Smooth muscle cell (in vitro differentiated cells): ENCODE measurements around the gene SLC35E2B. TPM values are rescaled to one million over a fixed set of nuclear protein-coding genes. Genes with fewer than 3 reads are reported as not detected.
"Not testable (repeated sequence)": the region's sequence is repeated elsewhere in the genome, so short reads cannot be mapped to it uniquely, and the experiment has no call there.

Experiments used
- DNase-seq: peaks from one replicate; lab custom pipeline; 2025; ENCODE audit not compliant: unreplicated experiment; lab: John Stamatoyannopoulos, UW
- H2AFZ ChIP-seq: fragments of 200-600 bp; sonication (generic); 2 replicates; pipeline ENCODE4 v1.6.0; 2016; ENCODE audit warnings: antibody characterized with exemption, low read depth, mild to moderate bottlenecking
- H3F3A ChIP-seq: fragments of 200-600 bp; sonication (generic); 2 replicates; pipeline ENCODE4 v1.6.0; 2017; ENCODE audit warnings: antibody characterized with exemption, low read depth
- H3K27ac ChIP-seq: fragments of 200-600 bp; sonication (generic); 2 replicates; pipeline ENCODE4 v1.5.1; 2016; ENCODE audit warnings: low read depth, mild to moderate bottlenecking
- H3K27me3 ChIP-seq: fragments of 200-600 bp; sonication (generic); 2 replicates; pipeline ENCODE4 v1.6.1; 2016; ENCODE audit warnings: low read depth, mild to moderate bottlenecking
- H3K36me3 ChIP-seq: fragments of 200-600 bp; sonication (generic); 2 replicates; pipeline ENCODE4 v1.5.1; 2016; ENCODE audit warnings: low read depth
- H3K4me1 ChIP-seq: fragments of 200-600 bp; sonication (generic); 2 replicates; pipeline ENCODE4 v1.5.1; 2016; ENCODE audit warnings: low read depth
- H3K4me2 ChIP-seq: fragments of 200-600 bp; sonication (generic); 2 replicates; pipeline ENCODE4 v1.6.0; 2016; ENCODE audit warnings: mild to moderate bottlenecking
- H3K4me3 ChIP-seq: fragments of 200-600 bp; sonication (generic); 2 replicates; pipeline ENCODE4 v1.5.1; 2016; ENCODE audit warnings: mild to moderate bottlenecking
- H3K79me2 ChIP-seq: fragments of 200-600 bp; sonication (generic); 2 replicates; pipeline ENCODE4 v1.6.0; 2016; ENCODE audit warnings: low read depth, mild to moderate bottlenecking
- H3K9ac ChIP-seq: fragments of 200-600 bp; sonication (generic); 2 replicates; pipeline ENCODE4 v1.6.0; 2016; ENCODE audit warnings: low read depth
- H3K9me3 ChIP-seq: fragments of 200-600 bp; sonication (generic); replicated peaks from 2 replicates; pipeline ENCODE4 v1.5.1; 2016; ENCODE audit warnings: low read depth
- H4K20me1 ChIP-seq: fragments of 200-600 bp; sonication (generic); 2 replicates; pipeline ENCODE4 v1.6.0; 2016; ENCODE audit warnings: low read depth
- WGBS: methylation state at CpG from one replicate; pipeline ENCODE4 v1.1.7; 2016; ENCODE audit warnings: low lambda C conversion rate; 5-methylcytosine and 5-hydroxymethylcytosine counted together
- polyA plus RNA-seq: library from polyadenylated mRNA; unstranded; fragments of >200 nt; fragmentation: Nextera tagmentation; extraction: Ambion mirVana; gene quantifications from 2 replicates; pipeline ENCODE4 v1.2.1, GENCODE V29; 2016
- total RNA-seq: library from RNA; depleted of rRNA; stranded (reverse); fragments of >200 nt; gene quantifications from 2 replicates; pipeline ENCODE4 v1.2.3, GENCODE V29; 2014
- TF ChIP-seq, protein P1 (sequence below): fragments of 200-600 bp; sonication (generic); IDR thresholded peaks from 2 replicates; pipeline ENCODE4 v1.5.1; 2017; ENCODE audit warnings: borderline replicate concordance, mild to moderate bottlenecking, antibody characterized with exemption; ENCODE audit not compliant: insufficient read depth, poor library complexity, severe bottlenecking

Gene SLC35E2B
- total and polyA plus RNA-seq, 2 experiments from 2014 or later, result 19.7 to 24.2 TPM

DNA sequence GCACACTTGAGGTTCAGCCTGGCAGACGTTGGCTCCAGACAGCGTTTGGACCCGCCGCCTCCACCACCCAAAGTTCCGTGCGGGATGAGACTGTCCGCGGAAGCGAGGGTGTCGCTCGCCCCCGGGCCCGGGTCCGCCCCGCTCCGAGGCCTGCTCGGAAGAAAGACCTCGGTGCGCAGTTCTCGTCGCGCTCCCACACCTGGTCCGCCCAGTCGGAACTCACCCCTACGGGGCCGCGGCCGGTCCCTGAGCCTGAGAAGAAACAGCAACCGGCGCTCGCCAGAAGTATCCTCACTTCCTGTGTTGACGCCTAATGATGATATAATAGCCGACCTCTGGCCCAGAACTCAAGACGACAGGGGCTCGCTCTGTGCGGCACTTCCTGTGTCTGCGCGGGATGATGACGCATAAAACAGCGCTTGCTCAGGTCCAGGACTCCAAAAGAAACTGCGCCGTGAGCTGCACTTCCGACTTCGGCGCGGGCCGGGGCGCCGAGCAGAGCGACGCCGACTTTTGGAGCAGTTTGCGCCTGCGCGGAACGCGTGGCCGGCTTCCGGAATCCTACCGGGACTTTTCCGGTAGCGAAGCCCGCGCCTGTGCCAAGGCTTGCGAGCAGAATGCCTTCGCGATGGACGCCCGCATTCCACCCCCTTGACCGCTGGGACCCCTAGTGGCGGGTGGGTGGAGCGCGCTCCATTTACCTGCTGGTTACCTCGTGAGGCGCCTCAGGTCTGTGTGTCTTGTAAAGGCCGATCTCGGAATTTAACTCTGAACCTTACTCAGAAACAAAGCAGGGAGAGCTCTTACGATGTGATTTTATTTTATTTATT, 31.7 kb upstream of the SLC35E2B start, which contains the start of gene CDK11A:
Gene CDK11A (minus strand): TSS at position 323 of the 830 bp plus-strand sequence. CDS start 1,539 bp downstream, outside the sequence.
- not testable (repeated sequence) for H3F3A ChIP-seq, H4K20me1 ChIP-seq, H3K4me1 ChIP-seq, H3K36me3 ChIP-seq, H3K79me2 ChIP-seq, H3K27me3 ChIP-seq, H3K9me3 ChIP-seq
- H3K27ac ChIP-seq, result peak within 1 kb of the TSS; percentile 92
- H2AFZ ChIP-seq, result peak within 1 kb of the TSS; percentile 61
- peak within 1 kb of the TSS; percentile 74 for H3K4me2 ChIP-seq
- TF ChIP-seq, protein P1, sequence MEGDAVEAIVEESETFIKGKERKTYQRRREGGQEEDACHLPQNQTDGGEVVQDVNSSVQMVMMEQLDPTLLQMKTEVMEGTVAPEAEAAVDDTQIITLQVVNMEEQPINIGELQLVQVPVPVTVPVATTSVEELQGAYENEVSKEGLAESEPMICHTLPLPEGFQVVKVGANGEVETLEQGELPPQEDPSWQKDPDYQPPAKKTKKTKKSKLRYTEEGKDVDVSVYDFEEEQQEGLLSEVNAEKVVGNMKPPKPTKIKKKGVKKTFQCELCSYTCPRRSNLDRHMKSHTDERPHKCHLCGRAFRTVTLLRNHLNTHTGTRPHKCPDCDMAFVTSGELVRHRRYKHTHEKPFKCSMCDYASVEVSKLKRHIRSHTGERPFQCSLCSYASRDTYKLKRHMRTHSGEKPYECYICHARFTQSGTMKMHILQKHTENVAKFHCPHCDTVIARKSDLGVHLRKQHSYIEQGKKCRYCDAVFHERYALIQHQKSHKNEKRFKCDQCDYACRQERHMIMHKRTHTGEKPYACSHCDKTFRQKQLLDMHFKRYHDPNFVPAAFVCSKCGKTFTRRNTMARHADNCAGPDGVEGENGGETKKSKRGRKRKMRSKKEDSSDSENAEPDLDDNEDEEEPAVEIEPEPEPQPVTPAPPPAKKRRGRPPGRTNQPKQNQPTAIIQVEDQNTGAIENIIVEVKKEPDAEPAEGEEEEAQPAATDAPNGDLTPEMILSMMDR, result peak; percentile 26
- peak within 1 kb of the TSS; percentile 66 for H3K4me3 ChIP-seq
- peak within 1 kb of the TSS; percentile 82 for H3K9ac ChIP-seq
- under 1% methylated on average over 50 of the region's 78 CpGs for WGBS
- DNase-seq, result peak; percentile 77

DNA sequence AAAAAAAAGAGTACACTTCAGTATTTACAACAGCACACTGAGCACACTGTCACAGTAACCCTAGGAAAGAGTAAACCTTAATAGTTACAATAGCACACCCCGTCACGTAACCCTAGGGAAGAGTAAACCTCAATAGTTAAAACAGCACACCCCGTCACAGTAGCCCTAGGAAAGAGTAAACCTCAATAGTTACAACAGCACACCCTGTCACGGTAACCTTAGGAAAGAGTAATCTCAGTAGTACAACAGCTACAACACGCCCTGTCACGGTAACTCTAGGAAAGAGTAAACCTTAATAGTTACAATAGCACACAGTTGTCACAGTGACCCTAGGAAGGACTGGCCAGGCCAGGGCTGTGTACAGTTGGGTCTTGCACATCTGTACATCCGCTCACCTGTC, 28.6 kb upstream of the SLC35E2B start:
- H3K9me3 ChIP-seq, result no peaks in the 10 kb centered on the region
- no peaks in the 10 kb centered on the region for H4K20me1 ChIP-seq
- H3K4me2 ChIP-seq, result no peak overlapping the region
- no peak overlapping the region for H3K4me3 ChIP-seq
- DNase-seq, result no peak
- no peaks in the 10 kb centered on the region for H3K4me1 ChIP-seq
- peaks cover 1% of the 10 kb centered on the region for H3F3A ChIP-seq
- 86% methylated on average over 7 of the region's 7 CpGs for WGBS
- no peak overlapping the region for H3K27ac ChIP-seq
- H3K27me3 ChIP-seq, result no peaks in the 10 kb centered on the region
- TF ChIP-seq, protein P1, result no peak
- no peak overlapping the region for H3K9ac ChIP-seq
- H3K79me2 ChIP-seq, result peaks cover 4% of the 10 kb centered on the region
- H3K36me3 ChIP-seq, result no peaks in the 10 kb centered on the region
- no peak overlapping the region for H2AFZ ChIP-seq

DNA sequence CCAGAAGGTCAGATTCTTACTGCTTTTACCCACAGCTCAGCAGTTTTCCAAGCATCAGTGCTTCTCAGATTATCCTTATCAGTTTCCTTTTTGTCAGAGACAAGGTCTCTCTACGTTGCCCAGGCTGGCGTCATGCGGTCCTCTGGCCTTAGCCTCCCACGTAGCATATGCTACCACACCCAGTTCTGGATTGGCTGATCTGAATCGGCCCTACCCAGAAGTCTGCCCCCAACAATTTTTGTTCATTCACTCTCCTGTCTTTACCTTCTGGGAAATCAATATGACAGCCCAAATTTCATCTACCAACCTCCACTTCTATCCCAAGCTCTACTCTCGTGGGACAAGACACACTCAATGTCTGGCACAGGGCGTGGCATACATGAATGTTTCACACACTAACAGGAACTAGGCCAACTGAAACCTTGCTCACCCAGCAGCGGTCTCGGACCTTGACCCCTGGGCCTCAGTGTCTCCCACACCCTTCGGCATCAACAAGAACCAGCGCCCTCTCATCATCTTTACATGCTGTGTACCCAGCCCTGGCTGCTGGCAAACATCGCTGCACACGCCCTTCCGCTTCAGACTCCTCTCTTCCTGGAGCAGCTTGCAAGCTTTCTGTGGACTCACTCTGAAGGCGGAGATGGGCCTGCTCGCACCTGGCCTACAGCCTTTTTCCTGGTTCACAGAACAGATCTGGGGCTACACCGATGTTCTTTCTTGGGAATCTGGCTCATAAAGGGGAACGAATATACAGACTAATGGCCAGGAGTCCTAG, 22.7 kb upstream of the SLC35E2B start:
- 95% methylated on average over 11 of the region's 18 CpGs for WGBS
- H4K20me1 ChIP-seq, H3K79me2 ChIP-seq, H2AFZ ChIP-seq, H3K27ac ChIP-seq, H3K36me3 ChIP-seq, DNase-seq, H3K4me1 ChIP-seq, H3F3A ChIP-seq, H3K9me3 ChIP-seq, H3K4me2 ChIP-seq, H3K4me3 ChIP-seq, H3K9ac ChIP-seq, H3K27me3 ChIP-seq: not testable (repeated sequence)

DNA sequence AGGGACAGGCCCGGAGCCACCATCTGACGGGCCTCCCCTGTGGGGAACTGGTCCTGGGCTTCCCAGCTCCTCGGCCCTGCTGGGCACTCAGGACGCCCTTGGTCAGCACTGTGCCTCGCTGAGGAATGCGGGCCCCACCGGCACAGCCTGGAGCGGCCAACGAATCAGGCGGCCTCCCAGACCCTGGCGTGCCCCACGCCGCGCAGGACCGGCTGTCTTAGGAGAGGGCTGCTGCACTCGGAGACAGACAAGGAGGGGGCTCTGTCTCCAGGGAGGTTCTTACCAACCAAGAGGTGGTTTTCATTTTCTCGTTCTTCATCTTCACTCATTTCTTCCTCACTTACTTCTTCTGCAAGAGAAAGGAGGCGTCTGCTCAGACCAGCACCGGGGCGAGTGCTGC, 15.3 kb upstream of the SLC35E2B start:
- not testable (repeated sequence) for H4K20me1 ChIP-seq, DNase-seq, H3K9ac ChIP-seq, H3K36me3 ChIP-seq, H2AFZ ChIP-seq, H3K27me3 ChIP-seq, H3K4me1 ChIP-seq, H3K4me3 ChIP-seq, H3F3A ChIP-seq, H3K9me3 ChIP-seq, H3K4me2 ChIP-seq, H3K27ac ChIP-seq, H3K79me2 ChIP-seq
- WGBS, result over 99% methylated on average over 16 of the region's 20 CpGs

DNA sequence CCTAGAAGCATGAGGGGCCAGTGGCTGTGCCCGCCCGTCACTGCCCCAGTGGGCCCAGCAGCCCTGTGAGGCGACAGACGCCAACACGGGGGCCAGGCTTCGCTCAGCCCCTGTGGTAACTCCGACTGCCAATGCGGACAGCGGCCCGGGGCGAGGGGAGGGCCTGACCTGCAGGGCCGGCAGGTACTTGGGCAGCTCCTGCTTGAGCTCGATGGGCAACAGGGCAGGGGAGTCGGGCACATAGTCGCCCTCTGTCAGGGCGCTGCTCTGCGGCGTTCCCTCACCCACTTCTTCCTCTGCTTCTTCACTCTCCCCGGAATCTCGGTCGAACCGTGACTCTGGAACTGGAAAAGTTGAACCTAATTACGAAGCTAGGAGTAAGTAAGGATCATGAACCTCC, 14.6 kb upstream of the SLC35E2B start:
- not testable (repeated sequence) for H3K27me3 ChIP-seq, DNase-seq, H3F3A ChIP-seq, H3K9me3 ChIP-seq, H3K27ac ChIP-seq, H3K4me3 ChIP-seq, H4K20me1 ChIP-seq, H3K4me2 ChIP-seq, H3K79me2 ChIP-seq, H3K4me1 ChIP-seq, H3K36me3 ChIP-seq, H3K9ac ChIP-seq, H2AFZ ChIP-seq
- 95% methylated on average over 9 of the region's 23 CpGs for whole genome bisulfite sequencing

DNA sequence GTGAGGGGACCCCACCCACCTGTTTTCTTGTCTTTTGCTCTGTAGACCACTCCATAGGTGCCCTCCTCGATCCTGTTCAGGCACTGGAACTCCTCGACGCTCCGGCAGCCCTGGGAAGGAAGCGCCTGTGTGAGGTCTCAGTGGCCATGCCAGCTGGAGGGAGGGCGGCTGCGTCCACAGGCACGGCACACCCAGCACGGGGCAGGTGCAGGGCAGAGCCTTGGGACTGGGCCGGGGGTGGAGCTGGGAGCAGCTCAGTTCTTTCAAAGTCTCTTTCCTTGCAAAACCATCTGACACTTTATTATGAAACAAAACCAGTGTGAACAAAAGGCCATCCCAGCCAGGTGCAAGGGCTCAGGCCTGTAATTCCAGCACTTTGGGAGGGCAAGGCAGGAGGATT, 13.0 kb upstream of the SLC35E2B start:
- H3K27me3 ChIP-seq, H3K9ac ChIP-seq, DNase-seq, H3K9me3 ChIP-seq, H3K4me1 ChIP-seq, H3K4me2 ChIP-seq, H3K4me3 ChIP-seq, H3K36me3 ChIP-seq, H2AFZ ChIP-seq, H4K20me1 ChIP-seq, H3K27ac ChIP-seq, H3F3A ChIP-seq, H3K79me2 ChIP-seq: not testable (repeated sequence)
- WGBS, result 96% methylated on average over 9 of the region's 10 CpGs
